Measurements from ENCODE around the gene GABRG1.

GABRG1 gene

DNA sequence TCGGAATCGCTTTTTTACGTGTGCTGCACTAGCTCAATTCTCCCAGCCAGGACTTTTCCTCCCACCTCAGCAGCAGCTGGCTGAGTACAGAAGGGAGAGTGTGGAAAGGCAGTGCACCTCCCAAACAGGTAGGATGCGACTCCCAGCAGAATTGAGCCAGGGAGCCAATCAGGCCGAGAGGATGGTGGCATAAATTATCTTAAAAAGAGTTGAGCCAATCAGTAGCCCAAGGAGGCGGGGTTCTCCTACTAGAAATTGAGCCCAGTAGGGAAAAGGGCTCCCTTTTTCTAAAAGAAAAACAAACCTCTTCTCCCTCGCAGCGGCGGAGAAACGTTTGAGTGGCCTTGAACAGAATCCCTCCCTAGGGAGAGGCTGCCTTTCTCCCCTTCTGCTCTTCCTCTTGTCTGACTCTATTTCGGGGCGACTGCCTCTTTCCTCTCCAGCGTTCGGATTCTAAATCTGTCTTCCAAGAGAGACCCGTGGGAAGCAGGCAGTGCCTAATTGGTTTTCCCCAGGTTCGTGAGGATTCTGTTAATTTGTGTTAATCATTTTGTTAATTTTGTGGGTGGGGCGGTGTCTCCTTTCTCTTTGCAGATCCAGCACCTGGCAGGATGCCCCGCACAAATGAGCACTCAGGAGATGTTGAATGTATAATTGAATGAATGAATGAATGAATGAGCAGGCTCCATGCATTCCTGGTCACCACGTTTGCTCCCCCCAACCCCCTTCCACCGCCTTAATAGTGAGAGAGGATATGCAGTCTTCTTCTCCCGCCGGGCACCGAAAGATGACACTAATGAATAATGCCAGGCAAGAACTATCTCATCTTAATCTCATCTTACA lies at the start of gene GABRG1:
TSS of gene GABRG1 (minus strand) at position 142 of the 843 bp plus-strand sequence. CDS start at position 1, 141 bp downstream.
- no peak for DNase-seq

DNA sequence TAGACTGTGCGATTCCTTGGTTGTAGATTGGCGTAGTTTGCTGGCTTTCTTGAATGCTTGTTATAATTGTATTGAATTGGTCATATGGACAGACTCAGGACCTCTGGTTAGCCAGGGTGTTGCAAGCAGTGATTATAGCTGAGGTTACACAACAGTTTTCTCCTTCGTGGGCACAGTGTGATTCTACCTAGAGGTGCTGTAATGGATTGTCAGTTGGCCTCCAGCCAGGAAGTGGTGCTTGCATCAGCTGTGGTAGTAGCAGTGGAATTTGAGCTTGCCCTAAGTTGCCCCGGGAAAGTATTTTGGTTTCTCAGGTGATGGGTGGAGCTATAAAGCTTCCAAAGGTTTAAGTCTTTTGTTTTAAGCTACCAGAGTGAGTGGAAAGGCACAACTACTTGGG lies 23.1 kb upstream of the GABRG1 start:
- no peak for DNase-seq

DNA sequence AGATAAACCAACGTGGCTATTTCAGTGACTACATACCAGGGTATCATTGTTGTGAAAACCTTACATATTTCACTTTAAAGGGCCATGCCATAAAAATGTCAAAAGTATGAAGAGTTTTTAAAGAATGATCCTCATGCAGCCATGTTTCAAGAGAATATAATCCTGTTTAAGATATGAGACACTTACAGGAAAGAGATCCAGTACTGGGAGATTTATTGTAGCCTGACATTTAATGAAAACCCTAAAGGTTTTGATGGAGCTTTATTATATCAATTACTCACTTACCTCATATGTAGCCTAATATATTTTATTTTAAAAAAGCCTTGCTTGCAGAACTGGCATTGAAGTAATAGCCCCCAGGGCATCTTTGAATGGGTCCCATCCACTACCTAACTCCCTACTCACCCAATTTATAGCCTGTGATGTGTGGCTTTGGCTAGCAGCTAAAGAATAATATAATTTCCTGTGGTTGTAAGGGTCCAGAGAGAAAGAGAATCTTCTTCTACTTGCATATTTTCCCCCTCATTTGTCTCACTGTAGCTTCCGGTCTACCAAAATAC lies 7.7 kb upstream of the GABRG1 start:
- DNase-seq = no peak

DNA sequence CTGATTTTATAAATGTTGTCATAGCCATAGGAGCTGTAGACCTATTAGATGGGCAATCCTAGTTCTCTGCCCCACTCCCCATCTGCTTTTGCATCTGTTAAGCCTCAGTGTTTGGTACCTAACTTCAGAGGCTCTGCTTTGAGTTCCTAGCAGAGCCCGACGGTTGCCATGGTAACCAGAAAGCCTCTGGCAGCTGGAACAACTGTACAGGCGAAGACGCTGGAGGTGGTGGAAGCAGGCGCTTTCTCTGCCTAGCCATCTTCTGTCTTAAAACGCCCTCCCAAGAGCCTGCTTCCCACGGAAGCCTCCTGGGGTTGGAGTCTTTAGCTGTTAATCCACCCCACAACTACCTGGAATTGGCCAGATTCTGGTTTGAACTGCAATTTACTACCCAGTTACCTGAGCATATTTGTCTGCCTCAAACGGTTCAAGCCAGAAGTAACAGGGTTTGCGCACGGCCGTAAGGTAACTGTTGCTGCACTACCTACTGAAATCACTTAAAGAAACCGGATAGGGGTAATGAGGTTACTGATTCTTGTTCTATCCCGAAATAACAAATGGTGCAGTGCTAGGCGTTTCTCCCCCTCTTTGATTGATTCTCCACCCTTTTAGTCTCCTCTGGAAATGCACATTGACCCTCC lies 1.0 kb upstream of the GABRG1 start:
- DNase-seq = no peak

DNA sequence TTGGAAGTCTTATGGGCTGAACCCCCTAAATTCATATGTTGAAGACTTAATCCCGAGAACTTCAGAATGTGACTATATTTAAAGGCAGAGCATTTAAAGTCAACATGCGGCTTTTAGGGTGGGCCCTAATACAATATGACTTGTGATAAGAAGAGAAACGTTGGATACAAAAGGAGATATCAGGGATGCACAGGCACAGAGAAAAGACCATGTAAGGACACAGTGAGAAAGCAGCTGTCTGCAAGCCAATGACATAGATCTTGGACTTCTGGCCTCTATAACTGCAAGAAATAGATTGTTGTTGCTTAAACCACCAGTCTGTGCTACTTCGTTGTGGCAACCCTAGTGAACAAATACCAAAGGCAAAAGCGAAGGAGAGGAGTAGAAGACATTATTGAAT lies 42.2 kb downstream of the GABRG1 start:
- DNase-seq = no peak

DNA sequence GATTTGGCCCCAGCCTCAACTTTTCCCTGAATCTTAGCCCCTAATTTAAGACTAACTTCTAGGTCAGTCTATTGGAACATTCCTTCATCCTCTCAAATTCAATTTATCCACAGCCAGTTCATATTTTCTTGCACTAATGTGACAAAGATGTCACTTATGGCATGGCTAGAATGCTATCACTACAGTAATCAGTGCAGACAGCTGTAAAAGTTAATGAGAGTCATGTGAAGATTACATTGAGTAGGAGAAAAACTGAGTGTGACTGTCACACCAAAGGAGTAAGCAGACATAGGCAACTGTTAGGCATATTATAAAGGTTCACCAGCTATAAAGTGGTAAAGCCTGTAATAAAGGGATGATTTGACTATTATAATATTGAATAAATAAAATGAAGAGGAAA lies 42.6 kb downstream of the GABRG1 start:
- DNase-seq = no peak

DNA sequence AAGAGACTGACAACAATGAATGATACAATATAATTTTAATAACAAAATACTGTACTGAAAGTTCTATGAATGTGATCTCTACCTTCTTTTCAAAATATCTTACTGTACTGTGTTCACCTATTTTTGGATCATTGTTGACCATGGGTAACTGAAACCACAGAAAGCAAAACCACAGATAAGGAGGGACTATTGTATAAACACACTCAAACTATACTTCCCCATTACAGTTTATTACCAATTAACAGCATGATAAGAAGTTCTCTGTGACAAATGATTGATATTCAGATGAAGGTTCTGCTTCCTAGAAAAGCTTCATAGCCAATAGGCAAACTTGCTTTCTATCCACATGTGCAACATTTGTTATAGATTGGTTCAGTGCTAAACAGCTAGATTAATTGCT lies 50.1 kb downstream of the GABRG1 start:
- DNase-seq = no peak

DNA sequence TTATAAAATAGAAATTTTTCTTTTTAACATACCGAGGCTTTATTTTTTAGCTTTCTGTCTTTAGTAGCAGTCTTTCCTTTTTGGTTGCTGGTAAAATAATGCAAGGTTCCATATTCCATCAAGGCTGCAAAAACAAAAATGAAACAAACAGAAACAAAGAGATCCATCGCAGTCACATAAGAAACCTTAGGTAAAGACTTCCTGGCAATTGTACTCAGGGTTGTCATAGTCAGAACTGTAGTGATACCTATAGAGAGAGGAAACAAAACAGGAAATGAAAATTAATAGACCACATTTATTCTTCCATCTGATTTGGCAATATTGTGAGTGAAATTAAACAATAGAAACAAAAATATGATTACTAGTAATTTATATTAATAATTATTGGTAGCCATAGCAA lies 72.5 kb downstream of the GABRG1 start:
- no peak for DNase-seq

DNA sequence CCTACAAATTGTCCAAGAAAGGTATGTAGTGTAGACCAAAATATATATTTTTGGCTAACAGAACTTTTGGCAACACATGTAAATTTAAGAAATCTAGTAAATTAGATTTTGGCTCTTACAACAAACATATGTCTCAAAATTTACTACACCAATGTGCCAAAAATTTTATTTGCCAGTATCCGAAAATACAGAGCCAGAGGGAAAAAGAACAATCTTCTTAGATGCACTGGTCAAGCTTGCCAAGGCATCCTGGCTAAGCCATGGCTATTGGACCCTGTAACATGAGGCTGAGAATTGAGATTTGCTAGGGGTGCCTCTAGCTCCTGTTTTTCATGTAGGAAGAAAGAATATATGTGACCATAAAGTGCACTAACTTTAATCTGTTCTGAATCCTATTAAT lies 91.8 kb downstream of the GABRG1 start:
- DNase-seq = no peak

DNA sequence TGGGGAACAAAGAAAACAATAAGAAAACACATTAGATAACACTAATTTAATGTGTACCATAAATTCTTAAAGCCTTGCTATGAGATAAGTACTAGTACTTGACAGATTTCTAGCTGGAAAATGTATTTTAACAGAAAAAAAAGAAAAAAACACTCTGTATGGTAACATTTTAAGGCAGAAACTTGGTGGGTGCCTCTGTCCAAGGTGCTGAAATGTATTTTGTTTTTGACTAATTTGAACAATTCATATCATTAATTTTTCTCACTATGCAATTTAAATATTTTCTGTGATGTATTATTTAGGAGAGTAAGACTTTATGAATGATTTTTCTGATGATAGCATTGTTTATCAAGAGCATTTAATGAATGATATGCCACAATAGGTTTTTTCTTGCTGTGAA lies 107.5 kb downstream of the GABRG1 start:
- DNase-seq = no peak

DNA sequence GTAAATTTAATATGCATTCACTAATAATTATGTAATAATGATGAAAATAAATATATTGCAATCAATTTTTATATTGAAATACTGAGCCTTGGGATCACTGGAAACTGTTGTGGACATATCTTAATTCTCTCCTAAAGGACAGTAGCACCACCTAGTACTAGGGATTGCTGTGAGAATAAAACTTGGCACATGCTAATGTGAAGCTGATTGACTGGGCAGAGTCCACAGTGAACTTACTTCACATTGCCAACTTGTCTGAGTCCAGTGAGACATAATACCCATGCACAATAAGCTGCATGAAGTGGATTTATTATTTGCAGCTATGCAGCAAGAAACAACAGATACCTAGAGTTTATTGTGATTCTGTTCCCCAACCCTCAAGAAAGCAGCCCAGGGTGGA lies 131.1 kb downstream of the GABRG1 start:
- no peak for DNase-seq

DNA sequence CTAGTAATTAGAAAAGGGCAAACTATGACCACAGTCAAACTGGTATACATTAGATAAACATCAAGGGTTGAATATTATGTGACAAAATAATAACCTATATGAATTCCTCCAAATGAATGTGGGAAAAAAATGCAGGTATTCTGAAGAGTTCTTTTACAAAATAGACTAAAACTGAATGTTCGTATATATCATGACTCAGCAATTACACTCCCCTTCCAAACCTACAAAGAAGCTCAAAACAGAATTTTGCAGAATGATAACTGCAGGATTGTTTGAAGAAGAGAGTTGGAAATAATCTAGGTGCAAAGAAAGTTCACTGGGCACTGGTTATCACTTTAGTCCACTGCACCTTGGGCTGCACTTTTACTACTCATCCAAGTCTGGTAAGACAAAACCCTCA lies 134.1 kb downstream of the GABRG1 start:
- DNase-seq = no peak

DNA sequence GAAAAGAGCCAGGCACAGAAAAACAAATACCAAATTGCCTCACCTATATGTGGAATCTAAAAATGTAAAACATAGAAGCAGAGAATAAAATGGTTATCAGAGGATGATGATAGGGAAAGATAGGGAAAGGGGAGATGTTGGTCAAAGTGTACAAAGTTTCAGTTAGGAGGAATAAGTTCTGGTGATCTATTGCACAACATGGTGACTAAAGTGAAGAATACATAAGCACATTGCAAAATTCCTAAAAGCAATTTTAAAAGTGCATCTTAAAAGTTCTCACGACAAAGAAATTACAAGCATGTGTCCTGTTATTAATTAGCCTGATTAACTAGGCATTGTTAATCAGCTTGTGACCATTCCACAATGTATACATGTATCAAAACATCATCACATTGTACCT lies 136.0 kb downstream of the GABRG1 start:
- DNase-seq = no peak
